Colonic mucosa (tissue), 4 donors: Measurements from ENCODE around the gene APOBEC2. TPM values are rescaled to one million over a fixed set of nuclear protein-coding genes. Genes with fewer than 3 reads are reported as not detected.

Experiments
- DNase-seq: peaks from one replicate; pipeline ENCODE4 v3.0.0-alpha.2; 2020
- H3K27ac ChIP-seq: fragments of 200-600 bp; one replicate; pipeline ENCODE4 v1.8.0; 2021
- H3K27me3 ChIP-seq: fragments of 200-600 bp; one replicate; pipeline ENCODE4 v1.8.0; 2021
- H3K36me3 ChIP-seq: fragments of 200-600 bp; one replicate; pipeline ENCODE4 v1.8.0; 2021
- H3K4me1 ChIP-seq: fragments of 200-600 bp; one replicate; pipeline ENCODE4 v1.8.0; 2021; ENCODE audit warnings: mild to moderate bottlenecking
- H3K4me3 ChIP-seq: fragments of 200-600 bp; one replicate; pipeline ENCODE4 v1.8.0; 2021
- H3K9ac ChIP-seq, 2 donors: one replicate each; pipeline ENCODE4 v1.7.0; 2013; ENCODE audit warnings: control low read depth in 2 of 2, low read depth in 2 of 2, low read length in 2 of 2
- H3K9me3 ChIP-seq: fragments of 200-600 bp; one replicate; pipeline ENCODE4 v1.8.0; 2021
- intact Hi-C: fragments of 100-400 bp; cut with DNase I; formaldehyde crosslinking; loops from one replicate; pipeline ENCODE4 v1.14.1; 2022
- total RNA-seq, 2 donors: library from RNA; stranded (reverse); fragmentation: NEBNext Ultra II Directional in 1 of 2; extraction: Animal tissue kit (Norgen Biotek cat#: 25700) in 1 of 2; gene quantifications; one replicate each; pipeline ENCODE4 v1.2.1, GENCODE V29; 2021
- TF ChIP-seq, protein P1 (sequence below): fragments of 200-600 bp; IDR thresholded peaks from one replicate; pipeline ENCODE4 v1.8.0; 2022; ENCODE audit warnings: antibody characterized with exemption, mild to moderate bottlenecking
- donor health status: healthy.
- donor health status: DM: no; HTN: no; CAD: no.
- donor health status: DM: no; HTN: no; CAD: no.

The APOBEC2 gene
- total RNA-seq, 2 donors from 2014 or later: 0.22 TPM; not detected in 1

DNA sequence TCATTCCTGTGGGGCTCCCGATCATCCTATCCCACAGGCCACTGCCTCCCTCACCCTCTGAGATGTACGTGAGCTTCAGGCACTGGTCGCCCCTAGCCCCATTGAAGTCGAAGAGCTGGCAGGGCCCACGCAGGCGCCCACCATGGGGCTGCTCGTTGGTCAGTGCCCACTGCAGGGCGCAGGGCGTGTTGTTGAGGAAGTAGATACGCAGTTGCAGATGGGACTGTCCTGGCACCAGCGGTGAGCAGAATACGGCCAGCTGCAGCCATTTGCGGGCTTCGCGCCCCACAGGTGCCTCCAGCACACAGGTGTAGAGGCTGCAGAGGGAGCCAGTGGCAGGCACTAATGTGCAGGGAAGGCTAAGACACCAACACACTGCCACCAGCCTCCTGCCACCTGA, 20.2 kb upstream of the APOBEC2 start:
- Histone ChIP-seq H3K4me1 (no peaks in the 10 kb centered on the region), H3K36me3 (no peaks in the 10 kb centered on the region), H3K9me3 (no peaks in the 10 kb centered on the region), H3K9ac (no peak overlapping the region), H3K27me3 (no peaks in the 10 kb centered on the region), H3K27ac (no peak overlapping the region), H3K4me3 (no peak overlapping the region)
- intact Hi-C loops: no loop called here
- no peak for DNase-seq
- TF ChIP-seq, protein P1, sequence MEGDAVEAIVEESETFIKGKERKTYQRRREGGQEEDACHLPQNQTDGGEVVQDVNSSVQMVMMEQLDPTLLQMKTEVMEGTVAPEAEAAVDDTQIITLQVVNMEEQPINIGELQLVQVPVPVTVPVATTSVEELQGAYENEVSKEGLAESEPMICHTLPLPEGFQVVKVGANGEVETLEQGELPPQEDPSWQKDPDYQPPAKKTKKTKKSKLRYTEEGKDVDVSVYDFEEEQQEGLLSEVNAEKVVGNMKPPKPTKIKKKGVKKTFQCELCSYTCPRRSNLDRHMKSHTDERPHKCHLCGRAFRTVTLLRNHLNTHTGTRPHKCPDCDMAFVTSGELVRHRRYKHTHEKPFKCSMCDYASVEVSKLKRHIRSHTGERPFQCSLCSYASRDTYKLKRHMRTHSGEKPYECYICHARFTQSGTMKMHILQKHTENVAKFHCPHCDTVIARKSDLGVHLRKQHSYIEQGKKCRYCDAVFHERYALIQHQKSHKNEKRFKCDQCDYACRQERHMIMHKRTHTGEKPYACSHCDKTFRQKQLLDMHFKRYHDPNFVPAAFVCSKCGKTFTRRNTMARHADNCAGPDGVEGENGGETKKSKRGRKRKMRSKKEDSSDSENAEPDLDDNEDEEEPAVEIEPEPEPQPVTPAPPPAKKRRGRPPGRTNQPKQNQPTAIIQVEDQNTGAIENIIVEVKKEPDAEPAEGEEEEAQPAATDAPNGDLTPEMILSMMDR: no peak

GRCh38 chr6:41033776-41034175, 19.2 kb upstream of the APOBEC2 start:
- no peaks in the 10 kb centered on the region for H3K36me3 ChIP-seq
- H3K27ac ChIP-seq: no peak overlapping the region
- intact Hi-C loops: no loop called here
- no peak overlapping the region for H3K9ac ChIP-seq
- DNase-seq: no peak
- TF ChIP-seq, protein P1: no peak
- no peak overlapping the region for H3K4me3 ChIP-seq
- no peaks in the 10 kb centered on the region for H3K27me3 ChIP-seq
- no peaks in the 10 kb centered on the region for H3K9me3 ChIP-seq
- no peaks in the 10 kb centered on the region for H3K4me1 ChIP-seq

DNA sequence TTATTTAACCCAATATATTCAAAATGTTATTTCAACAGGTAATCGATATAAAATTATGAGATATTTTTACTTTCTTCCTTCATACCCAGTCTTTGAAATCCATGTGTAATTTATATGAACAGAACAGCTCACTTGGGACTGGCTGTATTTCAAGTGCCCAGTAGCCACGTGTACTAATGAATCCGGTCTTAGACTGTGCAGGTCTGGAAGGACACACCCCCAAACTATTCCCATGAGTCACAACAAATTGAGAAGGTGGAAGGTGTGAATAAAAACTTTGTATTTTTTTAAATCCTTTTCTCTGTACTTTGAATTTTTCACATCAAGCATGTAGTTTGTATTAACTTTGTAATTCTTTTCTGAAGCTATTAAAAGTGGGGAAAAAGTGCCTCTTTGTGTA, 16.8 kb upstream of the APOBEC2 start:
- Histone ChIP-seq H3K9me3 (no peaks in the 10 kb centered on the region), H3K4me3 (no peak overlapping the region), H3K36me3 (no peaks in the 10 kb centered on the region), H3K27me3 (no peaks in the 10 kb centered on the region), H3K9ac (no peak overlapping the region), H3K27ac (no peak overlapping the region), H3K4me1 (peaks cover 4% of the 10 kb centered on the region)
- DNase-seq: no peak
- TF ChIP-seq, protein P1: no peak
- intact Hi-C loops: no loop called here

GRCh38 chr6:41036601-41037000, 16.4 kb upstream of the APOBEC2 start:
- H3K36me3 ChIP-seq: no peaks in the 10 kb centered on the region
- TF ChIP-seq, protein P1: no peak
- H3K9me3 ChIP-seq: no peaks in the 10 kb centered on the region
- peaks cover 4% of the 10 kb centered on the region for H3K4me1 ChIP-seq
- H3K9ac ChIP-seq: no peak overlapping the region
- intact Hi-C loops: no loop called here
- H3K27ac ChIP-seq: no peak overlapping the region
- no peaks in the 10 kb centered on the region for H3K27me3 ChIP-seq
- no peak overlapping the region for H3K4me3 ChIP-seq
- DNase-seq: no peak

- H3K4me3 ChIP-seq: no peak overlapping the region
- intact Hi-C loops: no loop called here
- no peak overlapping the region for H3K9ac ChIP-seq
Measured at GRCh38 chr6:41037107-41037900, 15.7 kb upstream of the APOBEC2 start.

More at GRCh38 chr6:41037107-41037900, 15.7 kb upstream of the APOBEC2 start:
- no peaks in the 10 kb centered on the region for H3K27me3 ChIP-seq
- TF ChIP-seq, protein P1: no peak
- no peaks in the 10 kb centered on the region for H3K9me3 ChIP-seq
- H3K27ac ChIP-seq: no peak overlapping the region
- H3K36me3 ChIP-seq: no peaks in the 10 kb centered on the region
- no peak for DNase-seq
- H3K4me1 ChIP-seq: peaks cover 4% of the 10 kb centered on the region
